Mammary epithelial cell (primary cell): ENCODE data around the gene GYG1.

ENCODE experiments used
- EZH2 ChIP-seq: IDR thresholded peaks from 2 replicates; pipeline ENCODE4 v1.6.1; 2012; ENCODE audit warnings: low read length, inconsistent platforms, borderline replicate concordance
- TF ChIP-seq, protein P1 (sequence below), 2 donors: IDR thresholded peaks in 1 of 2; conservative IDR thresholded peaks in 1 of 2; 2 replicates each; pipeline ENCODE4 v1.5.1; 2011 to 2012; ENCODE audit warnings: inconsistent platforms in 2 of 2, low read length in 2 of 2, mild to moderate bottlenecking in 2 of 2, control low read depth in 1 of 2, low read depth in 1 of 2; ENCODE audit not compliant: insufficient read depth in 1 of 2; ENCODE audit errors: extremely low read depth in 1 of 2

DNA sequence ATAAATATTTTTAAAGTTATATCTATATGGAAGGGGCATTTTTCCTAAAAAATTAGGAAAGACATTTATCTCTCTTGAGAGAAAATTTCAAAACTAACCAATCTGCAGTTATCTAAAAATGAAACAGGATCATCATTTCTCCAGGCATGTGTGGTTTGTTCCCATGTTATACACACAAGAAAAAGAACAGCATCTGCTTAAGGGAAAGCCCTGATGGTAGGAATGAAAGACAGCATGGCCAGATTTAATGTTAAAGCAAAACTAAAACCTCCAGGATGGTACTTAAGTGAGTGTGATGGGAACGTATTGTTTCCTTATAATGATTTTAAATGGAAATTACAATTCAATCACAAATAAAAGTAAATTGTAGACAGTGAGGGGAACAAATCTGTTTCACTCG is 46.2 kb upstream of the GYG1 start:
- TF ChIP-seq, protein P1, sequence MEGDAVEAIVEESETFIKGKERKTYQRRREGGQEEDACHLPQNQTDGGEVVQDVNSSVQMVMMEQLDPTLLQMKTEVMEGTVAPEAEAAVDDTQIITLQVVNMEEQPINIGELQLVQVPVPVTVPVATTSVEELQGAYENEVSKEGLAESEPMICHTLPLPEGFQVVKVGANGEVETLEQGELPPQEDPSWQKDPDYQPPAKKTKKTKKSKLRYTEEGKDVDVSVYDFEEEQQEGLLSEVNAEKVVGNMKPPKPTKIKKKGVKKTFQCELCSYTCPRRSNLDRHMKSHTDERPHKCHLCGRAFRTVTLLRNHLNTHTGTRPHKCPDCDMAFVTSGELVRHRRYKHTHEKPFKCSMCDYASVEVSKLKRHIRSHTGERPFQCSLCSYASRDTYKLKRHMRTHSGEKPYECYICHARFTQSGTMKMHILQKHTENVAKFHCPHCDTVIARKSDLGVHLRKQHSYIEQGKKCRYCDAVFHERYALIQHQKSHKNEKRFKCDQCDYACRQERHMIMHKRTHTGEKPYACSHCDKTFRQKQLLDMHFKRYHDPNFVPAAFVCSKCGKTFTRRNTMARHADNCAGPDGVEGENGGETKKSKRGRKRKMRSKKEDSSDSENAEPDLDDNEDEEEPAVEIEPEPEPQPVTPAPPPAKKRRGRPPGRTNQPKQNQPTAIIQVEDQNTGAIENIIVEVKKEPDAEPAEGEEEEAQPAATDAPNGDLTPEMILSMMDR (conservative IDR thresholded peaks at IDR 0.05 in 1 of 2, IDR thresholded peaks at IDR 0.05 in 1 of 2; ENCODE audit: extremely low read depth in 1 of 2, insufficient read depth in 1 of 2, low read depth in 1 of 2, low read length in 2 of 2) = no peak
- TF ChIP-seq EZH2 = no peak
